ENCODE measurements around the gene MECP2.

- no peak for TF ChIP-seq POLR2A (IDR thresholded peaks at IDR 0.05)
- no peak for TF ChIP-seq CTCF (IDR thresholded peaks at IDR 0.05)
Measured at GRCh38 chrX:154132366-154132765, 34.8 kb upstream of the MECP2 start.

Measured in thyroid gland (tissue), 4 donors.